WTC11 (cell line): ENCODE results near the gene CAST.

Experiments used
- CTCF ChIP-seq: fragments of 200-600 bp; IDR thresholded peaks from 2 replicates; pipeline ENCODE4 v1.8.0; 2022; ENCODE audit warnings: antibody characterized with exemption
- ELF4 ChIP-seq: sonication (generic); formaldehyde crosslinking; IDR thresholded peaks from 2 replicates; pipeline ENCODE4 v1.8.1; 2022; ENCODE audit warnings: low read depth, mild to moderate bottlenecking, moderate library complexity, missing genetic modification reagents
- HMGXB4 ChIP-seq: sonication (generic); formaldehyde crosslinking; IDR thresholded peaks from 2 replicates; pipeline ENCODE4 v1.8.1; 2023; ENCODE audit warnings: mild to moderate bottlenecking, moderate library complexity, missing genetic modification reagents
- JUN ChIP-seq: sonication (generic); formaldehyde crosslinking; IDR thresholded peaks from 2 replicates; pipeline ENCODE4 v1.8.0; 2023; ENCODE audit warnings: mild to moderate bottlenecking, missing genetic modification reagents
- MAX ChIP-seq: sonication (generic); formaldehyde crosslinking; IDR thresholded peaks from 2 replicates; pipeline ENCODE4 v1.8.0; 2022; ENCODE audit warnings: mild to moderate bottlenecking, missing genetic modification reagents
- NFYB ChIP-seq: sonication (generic); formaldehyde crosslinking; conservative IDR thresholded peaks from 2 replicates; pipeline ENCODE4 v1.8.0; 2022; ENCODE audit warnings: low read depth, missing genetic modification reagents
- NR3C1 ChIP-seq: sonication (generic); formaldehyde crosslinking; conservative IDR thresholded peaks from 2 replicates; pipeline ENCODE4 v1.8.1; 2023; ENCODE audit warnings: low read depth, mild to moderate bottlenecking, missing genetic modification reagents
- PREB ChIP-seq: sonication (generic); formaldehyde crosslinking; IDR thresholded peaks from 2 replicates; pipeline ENCODE4 v1.8.1; 2022; ENCODE audit warnings: mild to moderate bottlenecking, missing genetic modification reagents, moderate library complexity, borderline replicate concordance
- SMAD3 ChIP-seq: sonication (generic); formaldehyde crosslinking; IDR thresholded peaks from 2 replicates; pipeline ENCODE4 v1.8.0; 2022; ENCODE audit warnings: missing genetic modification reagents, mild to moderate bottlenecking, borderline replicate concordance
- SP1 ChIP-seq: sonication (generic); formaldehyde crosslinking; conservative IDR thresholded peaks from 2 replicates; pipeline ENCODE4 v1.8.1; 2022; ENCODE audit warnings: missing genetic modification reagents
- USF2 ChIP-seq: sonication (generic); formaldehyde crosslinking; IDR thresholded peaks from 2 replicates; pipeline ENCODE4 v1.8.1; 2023; ENCODE audit warnings: mild to moderate bottlenecking, missing genetic modification reagents, moderate library complexity
- ZNF138 ChIP-seq: sonication (generic); formaldehyde crosslinking; conservative IDR thresholded peaks from 2 replicates; pipeline ENCODE4 v1.8.1; 2022; ENCODE audit warnings: mild to moderate bottlenecking, moderate library complexity, missing genetic modification reagents
- ZNF416 ChIP-seq: fragments of 250-450 bp; sonication (Bioruptor Pico); IDR thresholded peaks from 2 replicates; pipeline ENCODE4 v1.9.0; 2021; ENCODE audit warnings: mild to moderate bottlenecking, inconsistent platforms
- ZNF425 ChIP-seq: fragments of 250-450 bp; sonication (Bioruptor Pico); conservative IDR thresholded peaks from 2 replicates; pipeline ENCODE4 v1.9.0; 2021; ENCODE audit warnings: mild to moderate bottlenecking

- TF ChIP-seq CTCF: no peak
- TF ChIP-seq MAX (CRISPR knock-in tag): no peak
- no peak for TF ChIP-seq JUN (CRISPR knock-in tag)
- no peak for TF ChIP-seq NFYB
- TF ChIP-seq ZNF425 (CRISPR knock-in tag): no peak
- TF ChIP-seq SP1 (CRISPR knock-in tag): no peak
- TF ChIP-seq NR3C1 (CRISPR knock-in tag): no peak
- TF ChIP-seq ZNF138 (CRISPR knock-in tag): no peak
- no peak for TF ChIP-seq SMAD3 (CRISPR knock-in tag)
- TF ChIP-seq HMGXB4 (CRISPR knock-in tag): no peak
- TF ChIP-seq ELF4: no peak
- no peak for TF ChIP-seq ZNF416 (CRISPR knock-in tag)
- no peak for TF ChIP-seq PREB
- TF ChIP-seq USF2: no peak
Measured at GRCh38 chr5:96716007-96716406, 53.8 kb downstream of the CAST start.
